ENCODE results near the gene SPATA19. TPM values are rescaled to one million over a fixed set of nuclear protein-coding genes. Genes with fewer than 3 reads are reported as not detected.
"Not testable (repeated sequence)": the region's sequence is repeated elsewhere in the genome, so short reads cannot be mapped to it uniquely, and the experiment has no call there.

Gene SPATA19
- not detected for polyA plus RNA-seq (2013, experiment 1 of 2; ENCODE audit: insufficient read length)
- polyA plus RNA-seq (2013, experiment 2 of 2; ENCODE audit: insufficient read length) = not detected

- no peak for DNase-seq
Measured at GRCh38 chr11:133845413-133845812, at the start of gene SPATA19. Gene SPATA19, minus strand, starts transcription at chr11:133845513. Its CDS starts 67 bp downstream, at chr11:133845446.

GRCh38 chr11:133895061-133895479 lies 49.8 kb upstream of the SPATA19 start:
- DNase-seq = no peak

GRCh38 chr11:133893381-133893780 lies 48.1 kb upstream of the SPATA19 start:
- DNase-seq = no peak

- DNase-seq = no peak
Measured at GRCh38 chr11:133892584-133893380, 47.5 kb upstream of the SPATA19 start.

- DNase-seq = no peak
Measured at GRCh38 chr11:133892126-133892525, 46.8 kb upstream of the SPATA19 start.

- no peak for DNase-seq
Measured at GRCh38 chr11:133889893-133890292, 44.6 kb upstream of the SPATA19 start.

- DNase-seq = no peak
Measured at GRCh38 chr11:133889188-133889587, 43.9 kb upstream of the SPATA19 start.

GRCh38 chr11:133887692-133888332 lies 42.5 kb upstream of the SPATA19 start:
- no peak for DNase-seq

GRCh38 chr11:133886029-133886428 lies 40.7 kb upstream of the SPATA19 start:
- no peak for DNase-seq

- DNase-seq = no peak
Measured at GRCh38 chr11:133872160-133872559, 26.8 kb upstream of the SPATA19 start.

- no peak for DNase-seq
Measured at GRCh38 chr11:133867456-133867855, 22.1 kb upstream of the SPATA19 start.

- no peak for DNase-seq
Measured at GRCh38 chr11:133865466-133865865, 20.2 kb upstream of the SPATA19 start.

GRCh38 chr11:133864756-133865155 lies 19.4 kb upstream of the SPATA19 start:
- no peak for DNase-seq

GRCh38 chr11:133860151-133860550 lies 14.8 kb upstream of the SPATA19 start:
- DNase-seq = no peak

- DNase-seq = not testable (repeated sequence)
Measured at GRCh38 chr11:133854330-133854960, 9.1 kb upstream of the SPATA19 start.

- no peak for DNase-seq
Measured at GRCh38 chr11:133844217-133844616, 1.1 kb downstream of the SPATA19 start.

GRCh38 chr11:133843454-133843987 lies 1.8 kb downstream of the SPATA19 start:
- no peak for DNase-seq

GRCh38 chr11:133842730-133843129 lies 2.6 kb downstream of the SPATA19 start:
- DNase-seq = no peak

- DNase-seq = no peak
Measured at GRCh38 chr11:133842053-133842452, 3.3 kb downstream of the SPATA19 start.

- DNase-seq = no peak
Measured at GRCh38 chr11:133841279-133842043, 3.9 kb downstream of the SPATA19 start.

GRCh38 chr11:133840479-133840941 lies 4.8 kb downstream of the SPATA19 start:
- no peak for DNase-seq

Data from fibroblast of skin of abdomen (primary cell).